Stimulated activated CD4-positive, alpha-beta T cell treated with anti-CD3 and anti-CD28 coated beads, TNF-alpha, amount 100 ng/mL, for 4 hours (primary cell): ENCODE results near the gene MYL6B.
"Not testable (repeated sequence)": the region's sequence is repeated elsewhere in the genome, so short reads cannot be mapped to it uniquely, and the experiment has no call there.

Experiments
- DNase-seq, 3 experiments: peaks; one replicate each; pipeline ENCODE4 v3.0.0-alpha.2; 2020; ENCODE audit warnings: low read depth in 3 of 3

Gene MYL6B

DNA sequence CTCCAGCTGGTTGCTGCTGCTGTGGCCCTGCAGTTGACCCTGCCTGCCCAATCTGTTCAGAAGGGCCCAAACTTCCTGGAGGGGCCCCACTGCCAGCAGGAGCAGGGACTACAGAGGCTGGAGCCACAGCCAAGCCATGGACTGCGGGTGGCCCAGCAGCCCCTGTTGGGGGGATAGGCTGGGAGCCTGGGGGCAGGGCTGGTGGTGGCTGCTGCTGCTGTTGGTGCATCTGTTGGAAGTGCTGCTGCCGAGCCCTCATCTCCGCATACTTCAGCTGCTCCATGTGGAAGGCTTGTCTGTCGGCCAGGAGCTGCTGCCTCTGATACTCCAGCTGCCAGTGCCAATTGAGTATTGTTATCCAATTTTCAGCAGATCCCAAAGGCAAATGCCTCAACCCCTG, 13.0 kb downstream of the MYL6B start:
- DNase-seq: no peak

DNA sequence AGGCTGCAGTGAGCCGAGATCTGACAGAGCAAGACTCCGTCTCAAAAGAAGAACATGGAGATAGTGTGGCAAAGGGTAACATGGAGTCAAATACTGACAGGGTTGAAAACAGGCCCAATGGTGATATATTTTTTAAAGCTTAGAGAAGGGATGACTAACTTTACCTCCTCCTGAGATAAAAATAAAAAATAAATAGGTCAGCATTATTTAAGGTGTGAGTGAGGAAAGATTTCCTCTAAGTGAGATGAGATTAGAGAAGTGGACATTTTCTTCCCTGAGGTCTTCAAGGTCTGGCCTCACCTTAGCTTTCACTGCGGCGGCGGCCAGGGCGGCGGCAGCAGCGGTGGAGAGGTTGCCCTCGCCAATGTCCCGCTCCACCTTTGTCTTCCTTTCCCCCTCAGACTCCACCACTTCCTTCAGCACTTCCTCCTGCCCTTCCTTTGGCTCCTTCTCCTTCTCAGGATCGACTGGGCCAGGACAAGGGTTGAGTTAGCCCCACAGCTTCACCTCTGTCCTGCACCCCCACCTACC, 16.9 kb downstream of the MYL6B start:
- no peak for DNase-seq

- no peak for DNase-seq
Observed at GRCh38 chr12:56172839-56173238, 20.5 kb downstream of the MYL6B start.

GRCh38 chr12:56178347-56178746, 26.0 kb downstream of the MYL6B start:
- DNase-seq: no peak

- DNase-seq: no peak
Observed at GRCh38 chr12:56186957-56187356, 34.6 kb downstream of the MYL6B start.

GRCh38 chr12:56188131-56188777, 35.9 kb downstream of the MYL6B start:
- DNase-seq: no peak

- DNase-seq: no peak
Observed at GRCh38 chr12:56188778-56189098, 36.4 kb downstream of the MYL6B start.

DNA sequence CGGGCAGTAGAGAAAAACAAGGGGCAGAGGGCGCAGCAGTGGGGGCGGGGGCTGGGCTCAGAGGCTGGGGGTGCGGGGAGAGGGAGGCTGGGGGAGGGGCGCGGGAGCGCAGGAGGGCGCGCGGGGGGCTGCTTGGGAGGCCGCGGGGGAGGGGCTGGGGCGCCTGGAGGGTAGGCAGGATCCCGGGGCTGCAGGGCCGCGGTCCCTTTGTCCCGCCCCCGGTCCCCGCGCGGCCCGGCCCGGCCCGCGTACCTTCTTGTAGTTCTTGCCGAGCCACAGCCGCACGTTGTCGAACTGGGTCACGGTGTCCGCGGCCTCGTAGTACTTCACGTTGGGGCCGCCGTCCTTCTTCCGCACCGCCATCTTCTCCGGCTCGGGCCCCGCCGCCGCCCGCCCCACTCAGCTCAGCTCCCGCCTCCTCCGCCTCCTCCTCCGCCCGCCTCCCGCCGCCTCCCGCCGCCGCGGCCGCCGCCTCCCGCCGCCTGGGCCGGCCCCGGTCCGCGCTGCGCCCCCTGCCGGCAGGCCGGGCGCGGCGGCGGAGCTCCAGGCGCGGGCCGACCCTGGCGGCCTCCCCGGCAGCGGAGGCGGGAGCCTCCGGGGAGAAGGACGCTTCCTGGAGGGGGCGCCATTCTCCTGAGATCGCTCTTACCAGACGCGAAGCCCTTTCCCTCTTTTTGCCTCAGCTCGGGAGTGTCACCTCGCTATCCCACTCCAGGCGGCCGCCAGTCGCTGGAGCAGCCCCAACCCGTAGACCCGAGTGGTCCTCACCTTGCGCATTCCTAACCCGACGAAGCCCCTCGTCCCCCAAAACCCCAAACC, 36.9 kb downstream of the MYL6B start, which contains the start of gene SMARCC2:
SMARCC2 (minus strand) TSS at position 385 of the 819 bp plus-strand sequence; CDS start at position 363, 22 bp downstream.
- peak; percentile 70 to 73 (median 72) for DNase-seq

GRCh38 chr12:56189918-56190694, 37.7 kb downstream of the MYL6B start:
- peak; percentile 63 to 83 (median 66) for DNase-seq

DNA sequence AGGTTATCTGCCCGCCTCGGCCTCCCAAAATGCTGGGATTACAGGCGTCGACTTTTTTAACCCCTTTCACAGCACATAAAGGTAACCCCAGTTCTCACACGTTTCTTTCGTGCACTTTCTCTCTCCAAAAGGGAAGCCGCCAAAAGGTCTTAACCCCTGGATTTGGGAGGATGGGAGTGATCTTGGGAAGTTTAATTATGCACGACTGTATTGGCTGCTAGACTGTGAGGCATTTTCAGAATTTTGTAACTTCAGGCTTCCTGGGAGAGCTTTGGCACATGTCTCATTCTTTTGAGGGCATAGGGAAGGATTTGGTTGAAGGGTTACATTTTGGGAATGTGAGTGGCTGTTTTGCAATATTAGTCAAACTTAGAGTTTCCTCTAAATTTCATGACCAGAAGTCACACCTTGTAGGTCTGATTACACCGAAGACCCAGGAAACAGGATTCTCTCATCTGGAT, 38.3 kb downstream of the MYL6B start:
- DNase-seq: no peak

GRCh38 chr12:56192582-56192981, 40.2 kb downstream of the MYL6B start:
- no peak for DNase-seq

GRCh38 chr12:56193025-56193578, 40.7 kb downstream of the MYL6B start:
- peak; percentile 18 to 62 (median 42) for DNase-seq

DNA sequence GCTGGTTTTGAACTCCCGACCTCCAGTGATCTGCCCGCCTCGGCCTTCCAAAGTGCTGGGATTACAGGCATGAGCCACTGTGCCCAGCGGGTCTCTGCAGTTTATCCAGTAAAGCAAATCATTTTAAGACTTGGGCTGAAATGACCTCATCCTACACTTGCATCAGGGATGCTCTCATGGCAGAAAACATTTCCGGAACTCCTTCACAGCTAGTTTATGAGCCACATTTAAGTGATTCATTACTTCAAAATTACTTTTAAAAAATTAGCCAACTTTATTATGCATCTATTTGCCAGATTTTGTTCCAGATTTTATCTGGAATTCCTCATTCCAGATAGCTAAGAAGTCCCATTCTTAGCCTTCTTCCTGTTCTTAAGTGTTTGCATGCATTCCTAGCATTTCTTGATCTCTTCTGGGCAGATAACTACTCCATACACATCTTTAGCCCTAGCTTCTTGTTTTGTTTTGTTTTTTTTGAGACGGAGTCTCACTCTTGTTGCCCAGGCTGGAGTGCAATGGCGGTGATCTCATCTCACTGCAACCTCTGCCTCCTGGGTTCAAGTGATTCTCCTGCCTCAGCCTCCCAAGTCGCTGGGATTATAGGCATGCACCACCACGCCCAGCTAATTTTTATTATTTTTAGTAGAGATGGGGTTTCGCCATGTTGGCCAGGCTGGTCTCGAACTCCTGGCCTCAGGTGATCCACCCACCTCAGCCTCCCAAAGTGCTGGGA, 44.6 kb downstream of the MYL6B start:
- DNase-seq: not testable (repeated sequence)

- no peak for DNase-seq
Observed at GRCh38 chr12:56197921-56198635, 45.7 kb downstream of the MYL6B start.

GRCh38 chr12:56198836-56199235, 46.4 kb downstream of the MYL6B start:
- DNase-seq: no peak

DNA sequence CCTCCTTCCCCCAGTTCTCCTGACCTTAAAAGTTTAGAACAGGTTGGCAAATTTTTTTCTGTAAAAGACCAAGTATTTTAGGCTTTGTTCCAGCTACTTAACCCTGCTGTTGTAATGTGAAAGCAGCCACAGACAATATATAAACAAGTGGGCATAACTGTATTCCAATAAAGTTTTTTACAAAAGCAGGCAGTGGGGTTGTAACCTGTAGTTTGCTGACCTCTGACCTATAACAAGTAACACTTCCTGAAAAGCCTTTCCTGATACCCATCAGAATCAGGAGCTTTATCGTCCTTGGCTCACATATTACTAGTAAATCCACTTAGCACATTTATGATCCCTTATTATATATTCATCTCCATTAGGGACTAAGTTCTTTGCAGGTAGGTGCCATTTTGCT, 50.0 kb downstream of the MYL6B start:
- DNase-seq: no peak

GRCh38 chr12:56202838-56203237, 50.5 kb downstream of the MYL6B start:
- no peak for DNase-seq

DNA sequence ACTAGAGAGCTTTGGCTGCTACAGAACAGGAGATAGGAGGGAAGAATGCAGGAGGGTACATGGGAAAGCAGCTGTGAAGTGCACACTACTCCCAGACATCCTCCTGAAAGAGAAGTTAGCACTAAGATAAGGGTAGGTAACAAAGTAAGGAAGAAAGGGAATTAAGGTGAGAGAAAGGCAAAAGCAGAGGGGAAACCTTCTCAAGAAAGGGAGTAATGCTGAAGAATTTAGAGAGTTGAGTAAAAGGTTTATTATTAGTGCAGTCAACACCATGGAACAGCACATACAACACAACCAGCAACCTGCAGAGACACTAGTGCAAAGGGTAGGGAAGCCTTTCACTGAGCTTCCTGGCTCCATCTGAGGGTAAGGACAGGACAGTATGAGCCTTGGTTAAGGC, 51.9 kb downstream of the MYL6B start:
- no peak for DNase-seq

DNA sequence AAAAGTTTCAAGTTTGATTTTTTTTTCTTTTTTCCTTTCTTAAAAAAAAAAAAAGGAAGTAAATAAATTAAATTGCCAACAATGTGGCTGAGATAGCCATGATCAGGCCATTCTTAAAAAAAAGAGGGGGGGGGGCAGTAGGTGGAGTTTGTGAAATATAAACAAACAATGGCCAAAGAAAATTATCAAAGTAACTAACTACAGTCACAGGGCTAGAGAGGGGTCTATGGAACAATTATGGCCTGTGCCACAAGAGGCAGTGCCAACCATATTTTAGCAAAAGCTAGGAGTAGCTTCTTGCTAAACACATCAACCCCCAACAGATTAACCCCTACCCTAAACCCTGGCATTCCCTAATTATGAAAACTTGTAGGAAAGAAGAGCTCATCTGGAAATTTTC, 53.1 kb downstream of the MYL6B start:
- DNase-seq: no peak

GRCh38 chr12:56206452-56207166, 54.2 kb downstream of the MYL6B start:
- no peak for DNase-seq
